NCI-H226 (cell line): ENCODE data around the gene ZNF581.

ENCODE experiments used
- DNase-seq: peaks from one replicate; pipeline ENCODE4 v3.0.0-alpha.2; 2015

The ZNF581 gene

DNA sequence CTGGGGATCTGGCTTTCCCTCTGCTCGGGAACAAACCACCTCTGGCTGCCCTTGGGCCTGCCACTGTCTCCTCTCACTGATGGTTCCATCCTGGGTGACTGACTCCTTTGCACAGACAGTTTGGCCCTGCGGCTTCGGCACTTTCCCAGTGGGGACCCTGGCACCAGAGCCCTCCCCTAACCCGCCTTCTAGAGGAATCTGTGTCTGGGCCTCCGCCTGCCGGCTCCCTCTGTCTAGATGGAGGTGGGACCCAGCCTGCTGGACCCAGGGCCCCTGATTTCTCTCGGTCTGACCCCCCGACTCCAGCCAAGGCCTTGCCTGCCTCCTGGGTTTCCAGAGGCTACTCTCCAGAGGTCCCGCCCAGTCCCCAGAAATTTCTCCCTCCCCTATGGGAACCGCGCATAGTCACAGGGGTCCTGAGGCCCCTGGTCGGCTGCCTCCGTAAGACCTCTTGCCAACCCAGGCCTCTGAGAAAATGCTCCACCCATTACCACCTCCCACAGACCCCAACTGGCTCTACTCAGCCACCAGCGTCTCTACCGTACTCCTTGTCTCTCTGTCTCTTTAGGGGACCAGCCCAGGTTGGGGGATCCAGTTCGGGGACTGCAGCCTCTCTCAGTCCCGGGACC lies 7.3 kb downstream of the ZNF581 start:
- no peak for DNase-seq

DNA sequence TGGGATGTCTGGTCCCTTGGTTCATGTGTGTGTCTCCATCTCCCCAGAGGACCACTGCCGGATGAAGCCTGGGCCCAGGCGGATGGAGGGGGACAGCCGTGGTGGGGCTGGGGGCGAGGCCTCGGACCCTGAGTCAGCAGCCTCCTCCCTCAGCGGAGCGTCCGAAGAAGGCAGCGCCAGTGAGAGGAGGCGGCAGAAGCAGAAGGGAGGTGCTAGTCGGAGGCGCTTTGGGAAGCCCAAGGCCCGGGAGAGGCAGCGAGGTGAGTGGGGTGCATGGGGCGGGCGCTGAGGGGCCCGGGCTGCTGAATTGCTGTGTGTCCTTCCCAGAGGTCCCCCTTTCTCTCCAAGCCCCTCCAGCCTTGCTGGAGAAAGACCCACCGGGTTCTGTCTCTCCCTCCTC lies 7.8 kb downstream of the ZNF581 start:
- no peak for DNase-seq

DNA sequence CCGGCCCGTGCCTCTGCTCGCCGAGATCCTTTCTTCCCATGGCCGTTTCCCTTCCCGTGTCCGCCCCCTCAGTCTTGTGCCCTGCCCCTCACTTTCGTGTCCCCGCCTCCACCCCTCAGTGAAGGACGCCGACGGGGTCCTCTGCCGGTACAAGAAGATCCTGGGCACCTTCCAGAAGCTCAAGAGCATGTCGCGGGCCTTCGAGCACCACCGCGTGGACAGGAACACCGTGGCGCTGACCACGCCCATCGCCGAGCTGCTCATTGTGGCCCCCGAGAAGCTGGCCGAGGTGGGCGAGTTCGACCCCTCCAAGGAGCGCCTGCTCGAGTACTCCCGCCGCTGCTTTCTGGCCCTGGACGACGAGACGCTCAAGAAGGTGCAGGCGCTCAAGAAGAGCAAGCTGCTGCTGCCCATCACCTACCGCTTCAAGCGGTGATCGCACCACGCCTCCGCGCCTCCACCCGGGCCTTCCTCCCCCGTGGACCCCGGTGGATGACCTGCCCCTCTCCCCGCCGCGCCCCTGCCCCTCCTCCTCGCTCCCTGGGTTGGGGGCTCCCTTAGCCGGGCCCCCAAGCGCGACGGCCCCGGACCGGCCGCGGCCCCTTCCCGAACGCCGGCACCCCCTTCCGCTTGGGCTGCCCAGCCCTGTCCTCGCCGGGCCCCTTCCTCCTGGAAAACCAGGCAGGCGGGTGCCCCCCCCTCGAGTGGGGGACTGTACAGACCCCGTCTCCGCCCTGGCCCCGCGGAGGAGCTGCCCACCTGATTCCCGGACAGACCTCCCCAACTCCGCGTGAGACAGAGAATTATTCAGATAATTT lies 9.1 kb downstream of the ZNF581 start:
- no peak for DNase-seq

DNA sequence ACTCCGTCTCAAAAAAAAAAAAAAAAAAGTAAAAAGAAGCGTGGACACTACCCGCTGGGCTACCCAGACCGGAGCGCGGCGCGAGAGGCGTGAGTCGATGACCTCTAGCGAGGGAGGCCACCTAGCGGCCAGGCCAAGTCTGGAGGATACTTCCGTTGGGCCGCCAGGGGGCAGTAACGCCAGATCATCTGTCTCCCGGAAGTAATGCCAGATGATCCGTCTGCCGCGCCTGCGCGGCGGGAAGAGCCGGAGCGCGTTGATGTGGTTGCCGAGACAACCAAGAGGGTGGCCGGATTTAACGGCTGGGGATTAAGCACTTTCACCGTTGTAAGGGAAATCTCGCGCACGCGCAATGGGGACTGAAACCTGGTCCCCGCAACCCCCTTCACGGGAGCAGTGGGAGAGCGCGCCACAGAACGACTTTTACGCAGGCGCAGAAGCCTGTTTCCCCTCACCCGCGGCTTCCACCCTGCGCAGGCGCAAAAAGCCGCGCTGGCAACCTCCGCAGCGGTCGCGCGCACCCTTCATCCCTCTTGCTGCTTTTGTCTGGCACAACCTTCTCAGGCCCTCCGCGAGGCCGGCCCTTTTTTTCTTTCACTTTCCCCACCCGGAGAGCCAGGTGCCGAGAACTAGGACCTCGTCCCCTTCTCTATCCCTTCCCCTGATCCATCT lies 10.3 kb downstream of the ZNF581 start:
- peak; percentile 98 for DNase-seq

DNA sequence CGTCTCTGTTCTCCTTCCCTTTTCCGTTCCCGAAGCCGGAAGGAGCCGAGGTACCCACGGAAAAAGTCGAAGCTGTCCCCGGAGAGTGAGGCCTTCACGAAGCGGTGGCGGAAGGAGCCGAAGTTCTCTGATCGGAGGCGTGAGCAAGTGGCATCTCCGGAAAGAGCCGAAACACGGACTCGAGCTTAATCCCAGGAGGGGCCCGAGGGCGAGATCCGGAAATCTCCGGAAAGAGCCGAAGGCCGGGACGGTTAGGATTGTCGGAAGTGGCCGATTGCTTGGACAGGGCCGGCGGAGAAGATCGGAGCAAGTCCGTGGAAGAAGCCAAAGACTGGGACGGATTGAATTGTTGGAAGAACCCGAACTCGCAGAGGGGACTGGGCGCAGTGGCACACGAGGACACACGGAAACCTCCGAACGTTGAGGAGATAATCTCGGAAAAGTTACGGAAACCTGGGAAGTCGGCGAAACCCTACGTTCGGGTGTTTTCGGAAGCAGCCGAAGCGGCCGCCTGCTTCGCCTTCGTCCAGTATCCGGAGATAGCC lies 10.9 kb downstream of the ZNF581 start:
- peak; percentile 98 for DNase-seq

DNA sequence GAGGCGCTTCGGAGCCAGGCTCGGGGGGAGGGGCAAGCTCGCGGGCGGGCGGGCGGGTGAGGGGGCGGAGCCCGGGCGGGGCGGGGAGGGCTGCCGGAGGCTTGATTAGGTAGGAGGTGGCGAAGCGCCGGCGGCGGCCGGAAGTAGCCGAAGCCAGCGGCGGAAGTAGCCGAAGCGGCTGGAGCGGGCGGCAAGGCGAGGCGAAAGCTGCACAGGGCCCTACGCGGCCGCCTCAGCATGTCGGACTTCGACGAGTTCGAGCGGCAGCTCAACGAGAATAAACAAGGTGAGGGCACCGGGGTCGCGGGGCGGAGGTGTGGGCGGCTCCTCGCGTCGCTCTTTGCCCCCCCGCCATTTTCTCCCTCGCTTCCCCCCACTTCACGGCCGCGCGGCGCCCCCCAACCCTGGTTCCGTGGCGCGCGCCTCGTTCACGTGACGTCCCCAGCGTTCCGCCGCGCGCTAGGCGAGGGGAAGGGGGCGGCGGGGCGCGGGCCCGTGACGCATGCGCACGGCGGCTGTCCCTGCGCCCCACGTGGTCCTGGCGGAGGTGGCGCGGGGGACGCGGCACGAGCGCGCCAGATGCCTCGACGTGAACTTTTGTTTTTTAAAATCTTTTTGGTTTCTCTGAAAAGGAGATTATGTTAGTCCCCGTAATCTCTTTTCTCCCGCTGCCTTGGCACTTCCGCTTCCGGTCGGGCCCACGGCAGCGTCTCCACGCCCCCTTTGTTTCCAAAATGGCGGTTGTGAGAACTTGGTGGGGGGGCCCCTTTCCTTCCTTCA lies 11.6 kb downstream of the ZNF581 start, which contains the start of gene U2AF2:
TSS of gene U2AF2 (plus strand) at position 168 of the 780 bp plus-strand sequence. CDS start at position 238, 70 bp downstream.
- DNase-seq: peak; percentile 86

DNA sequence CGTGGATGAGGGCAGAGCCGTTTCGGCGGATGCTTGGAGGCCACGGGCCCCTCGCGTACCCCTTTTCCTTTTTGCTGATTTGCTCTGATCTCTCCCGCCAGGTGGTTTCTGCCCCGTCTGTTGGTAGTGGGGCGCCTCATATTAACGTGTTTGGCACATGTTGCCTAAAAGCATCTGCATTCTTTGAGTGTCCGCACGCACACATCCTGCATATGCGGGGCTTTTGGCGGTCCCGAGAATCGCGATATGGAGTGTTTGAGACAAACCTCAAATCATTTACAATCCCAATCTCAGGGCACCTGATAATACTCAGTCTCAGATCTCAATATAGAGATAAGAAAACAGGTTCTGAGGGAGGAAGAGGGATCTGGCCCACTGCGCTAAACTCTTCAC lies 12.2 kb downstream of the ZNF581 start:
- no peak for DNase-seq

DNA sequence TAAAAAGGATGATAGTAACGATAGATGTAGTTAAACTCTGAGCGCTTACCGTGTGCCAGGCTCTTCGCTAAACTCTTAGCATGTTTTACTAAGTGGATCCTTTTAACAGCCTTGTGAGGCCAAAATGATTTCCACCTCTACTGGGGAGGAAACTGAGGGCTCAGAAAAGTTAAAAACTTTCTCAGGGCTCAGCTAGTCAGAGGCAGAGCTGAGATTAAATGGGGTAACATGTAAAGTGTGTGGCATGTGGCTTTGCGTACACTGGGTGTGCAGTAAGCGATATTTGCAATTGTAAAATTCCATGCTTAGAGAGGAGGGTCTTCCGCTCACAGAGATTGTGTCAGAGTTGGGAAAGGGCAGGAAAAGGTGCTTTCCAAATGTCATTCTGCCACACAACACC lies 13.1 kb downstream of the ZNF581 start:
- no peak for DNase-seq

DNA sequence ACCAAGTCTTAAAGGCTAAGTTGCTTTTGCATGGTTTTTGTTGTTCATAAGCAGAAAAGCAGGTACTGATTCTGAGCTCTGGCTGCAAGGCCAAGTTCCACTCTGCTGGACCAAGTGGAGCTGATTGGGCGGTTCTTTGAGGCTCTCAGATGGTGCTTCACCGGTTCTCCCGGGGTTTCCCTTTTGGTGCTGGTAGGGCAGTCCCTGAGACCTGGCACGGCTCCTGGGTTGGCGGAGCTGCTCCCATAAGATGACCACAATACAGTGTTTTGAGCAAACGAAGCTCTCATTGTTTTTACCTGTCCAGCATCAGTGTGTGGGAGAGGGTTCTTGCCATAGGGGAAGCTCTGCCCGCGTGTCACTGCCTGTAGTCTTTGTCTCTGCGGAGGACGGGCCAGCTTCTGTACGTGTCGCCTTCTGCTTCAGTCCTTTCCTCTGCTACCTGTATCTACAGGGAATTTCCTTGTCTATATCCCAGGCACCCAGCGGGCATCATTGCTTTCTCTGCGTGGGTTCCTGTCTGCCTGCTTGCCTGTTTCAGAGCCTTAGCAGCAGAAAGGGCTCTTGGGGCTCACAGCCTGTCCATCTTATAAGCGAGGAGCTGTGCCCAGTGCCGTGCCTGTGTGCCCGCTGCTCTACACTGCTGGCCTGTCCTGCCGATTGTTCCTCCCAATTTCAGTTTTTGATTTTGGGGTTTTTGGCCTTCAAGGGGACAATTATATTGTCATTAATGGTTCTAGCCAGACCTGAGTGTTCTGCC lies 13.7 kb downstream of the ZNF581 start:
- DNase-seq: no peak

DNA sequence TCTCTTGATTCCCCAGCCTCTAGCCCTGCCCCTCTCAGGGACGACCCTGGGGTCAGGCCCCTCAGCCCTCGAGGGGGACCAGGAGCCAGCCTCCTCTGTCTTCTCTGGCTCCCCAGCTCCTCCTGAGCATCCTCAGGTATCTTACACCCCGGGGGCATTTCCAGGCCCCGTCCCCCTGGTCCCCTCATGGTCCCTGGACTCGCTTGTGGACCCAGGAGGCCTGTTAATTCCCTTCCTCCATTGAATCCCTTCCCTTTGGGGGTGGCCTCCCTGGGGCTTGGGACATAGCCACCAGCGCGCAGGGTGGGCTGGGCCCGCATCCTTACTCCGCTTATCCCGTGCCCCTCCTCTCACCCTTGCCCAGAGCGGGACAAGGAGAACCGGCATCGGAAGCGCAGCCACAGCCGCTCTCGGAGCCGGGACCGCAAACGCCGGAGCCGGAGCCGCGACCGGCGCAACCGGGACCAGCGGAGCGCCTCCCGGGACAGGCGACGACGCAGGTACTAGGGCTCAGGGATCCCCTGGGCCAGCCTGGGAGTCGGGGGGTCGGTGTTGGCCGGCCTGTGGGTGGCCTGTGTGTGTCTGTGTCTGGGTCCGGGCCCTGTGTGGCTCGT lies 15.5 kb downstream of the ZNF581 start:
- DNase-seq: no peak

DNA sequence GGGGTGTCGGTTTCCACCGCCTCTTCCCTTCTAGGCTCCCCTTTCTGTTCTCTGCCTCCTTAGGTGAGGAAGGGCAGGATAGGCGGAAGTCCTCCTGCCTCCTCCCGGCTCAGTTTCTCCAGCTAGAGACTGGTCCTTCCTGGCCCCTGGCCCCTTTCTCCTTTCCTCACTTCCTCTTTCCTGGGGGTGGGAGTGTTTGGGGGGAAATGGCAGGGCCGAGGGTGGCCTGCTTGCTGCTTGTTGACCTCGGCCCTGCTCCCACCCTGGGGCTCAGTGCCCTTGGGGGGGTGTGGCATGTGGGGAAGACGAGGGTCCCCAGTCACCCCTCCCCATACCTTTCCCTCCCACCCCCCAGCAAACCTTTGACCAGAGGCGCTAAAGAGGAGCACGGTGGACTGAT lies 16.4 kb downstream of the ZNF581 start:
- DNase-seq: no peak

DNA sequence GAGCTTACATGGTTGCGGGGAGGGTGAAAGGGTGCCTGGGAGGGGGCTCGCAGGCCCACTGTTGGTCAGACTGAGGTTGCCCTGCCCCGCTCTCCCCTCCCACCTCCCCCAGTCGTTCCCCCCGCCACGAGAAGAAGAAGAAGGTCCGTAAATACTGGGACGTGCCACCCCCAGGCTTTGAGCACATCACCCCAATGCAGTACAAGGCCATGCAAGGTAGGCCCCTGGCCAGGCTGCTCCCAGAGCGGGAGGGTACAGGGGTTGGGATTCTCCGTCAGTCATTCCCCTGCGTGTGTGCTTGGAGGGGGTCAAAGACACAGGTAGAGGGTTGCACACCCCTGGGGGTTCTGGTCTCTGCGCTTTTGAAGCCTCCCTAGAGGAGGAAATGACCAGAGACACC lies 17.0 kb downstream of the ZNF581 start:
- no peak for DNase-seq

DNA sequence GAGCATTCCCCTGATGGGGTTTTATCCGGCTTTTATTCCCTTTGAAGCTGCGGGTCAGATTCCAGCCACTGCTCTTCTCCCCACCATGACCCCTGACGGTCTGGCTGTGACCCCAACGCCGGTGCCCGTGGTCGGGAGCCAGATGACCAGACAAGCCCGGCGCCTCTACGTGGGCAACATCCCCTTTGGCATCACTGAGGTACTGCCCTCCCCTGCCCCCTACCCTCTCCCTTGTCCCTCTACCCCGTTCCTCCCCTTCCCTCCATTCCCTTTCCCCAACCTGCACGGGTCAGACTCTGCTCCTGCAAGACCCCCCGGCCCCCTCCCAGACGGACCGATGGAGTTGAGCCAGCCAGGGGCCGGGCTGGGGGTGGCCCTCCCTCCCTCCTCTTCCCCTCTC lies 17.5 kb downstream of the ZNF581 start:
- no peak for DNase-seq

DNA sequence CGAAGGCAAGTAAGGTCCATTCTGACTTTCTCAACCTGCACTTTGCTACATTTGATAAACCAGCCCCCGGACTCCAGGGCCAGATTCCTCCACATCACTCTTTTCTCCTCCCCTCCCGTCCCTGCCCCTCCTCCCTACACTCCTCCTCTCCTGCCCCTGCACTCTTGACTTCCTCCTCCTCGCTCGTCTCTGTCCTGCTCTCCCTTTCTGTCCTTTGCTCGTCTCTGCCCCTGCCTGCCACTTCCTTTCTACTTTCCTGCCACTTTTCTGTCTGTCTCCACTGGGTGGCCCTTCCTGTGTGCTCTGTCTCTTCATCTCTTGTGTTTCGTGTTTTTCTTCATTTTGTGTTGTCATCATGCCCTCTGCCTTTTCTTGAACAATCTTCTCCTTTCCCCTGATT lies 18.4 kb downstream of the ZNF581 start:
- DNase-seq: no peak

DNA sequence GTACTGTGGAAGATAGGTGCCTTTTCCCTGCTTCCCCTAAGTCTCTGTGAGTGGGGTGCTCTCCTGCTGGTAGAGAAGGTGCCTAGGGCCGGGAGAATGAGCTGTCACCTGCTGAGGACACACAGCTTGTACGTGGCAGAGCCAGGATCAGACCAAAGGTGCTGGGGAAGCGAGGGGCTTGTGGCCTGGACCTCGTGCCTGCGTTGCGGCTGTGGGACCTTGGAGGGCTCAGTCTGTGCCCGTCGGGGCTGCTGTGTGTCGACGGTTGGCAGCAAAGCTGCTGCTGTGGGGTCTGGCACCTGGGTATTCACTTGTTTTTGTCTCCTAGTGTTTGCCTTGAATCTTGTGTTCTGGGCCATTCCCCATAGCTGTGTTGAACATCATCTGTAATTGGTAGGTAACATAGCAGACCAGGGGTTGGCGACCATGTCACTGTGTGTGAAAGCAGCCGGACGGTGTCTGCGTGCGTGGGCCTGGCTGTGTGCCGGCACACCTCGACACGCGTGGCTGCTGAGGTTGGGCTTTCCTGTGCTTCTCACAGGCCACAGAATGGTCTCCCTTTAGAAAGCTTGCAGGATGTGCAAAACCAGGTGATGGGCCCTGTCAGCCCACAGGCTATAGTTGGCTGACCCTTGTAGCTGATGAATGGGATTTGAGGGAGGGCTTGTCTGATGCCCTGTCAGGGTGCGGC lies 20.5 kb downstream of the ZNF581 start:
- no peak for DNase-seq

DNA sequence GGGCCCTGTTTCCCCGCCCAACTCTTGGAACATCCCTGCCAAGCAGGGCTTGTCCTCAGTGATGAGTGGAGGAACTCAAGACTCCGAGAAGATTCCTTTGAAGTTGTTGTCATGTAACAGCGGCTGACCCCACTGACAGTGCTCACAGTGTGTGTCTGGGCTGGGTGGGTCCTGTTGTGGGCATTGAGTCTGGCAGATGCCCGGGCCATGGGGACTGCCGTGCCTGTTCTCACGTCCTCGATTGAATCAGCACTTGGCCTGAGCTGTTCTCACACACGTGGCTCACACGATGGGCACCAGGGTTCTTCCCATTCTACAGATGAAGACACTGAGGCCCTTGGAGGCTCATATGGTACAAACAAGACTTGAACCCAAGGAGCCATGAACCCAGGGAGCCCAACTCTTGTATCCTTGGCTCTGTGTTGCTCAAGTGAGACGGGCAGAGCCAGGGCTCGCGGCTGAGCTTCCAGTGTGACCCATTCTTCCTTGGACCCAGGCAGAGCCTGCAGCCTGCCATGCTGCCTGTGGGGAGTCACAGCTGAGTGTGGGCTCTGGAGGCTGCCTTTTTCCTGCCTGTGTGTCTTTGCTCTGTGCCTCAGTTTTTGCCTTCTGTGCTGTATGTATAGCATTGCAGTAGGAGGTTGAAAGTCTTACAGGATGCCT lies 23.0 kb downstream of the ZNF581 start:
- DNase-seq: no peak

DNA sequence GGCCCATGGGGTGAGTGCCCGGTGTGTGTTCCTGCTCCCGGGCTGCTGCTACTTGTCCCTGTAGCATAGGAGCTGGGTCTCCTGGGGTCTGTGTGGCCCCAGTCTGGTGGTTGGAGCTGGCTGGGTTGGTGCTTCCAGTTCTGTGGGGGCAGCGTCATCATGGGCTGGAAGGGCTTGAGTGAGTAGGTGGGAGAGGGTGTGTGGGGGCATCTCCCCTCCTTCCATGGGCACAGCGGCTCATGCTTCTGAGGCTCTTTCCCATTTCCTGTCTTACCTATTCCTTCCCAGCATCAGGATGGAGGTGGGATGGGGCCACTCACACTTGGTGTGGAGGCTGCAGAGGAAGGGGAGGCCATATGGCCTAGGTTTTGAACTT lies 23.5 kb downstream of the ZNF581 start:
- no peak for DNase-seq

DNA sequence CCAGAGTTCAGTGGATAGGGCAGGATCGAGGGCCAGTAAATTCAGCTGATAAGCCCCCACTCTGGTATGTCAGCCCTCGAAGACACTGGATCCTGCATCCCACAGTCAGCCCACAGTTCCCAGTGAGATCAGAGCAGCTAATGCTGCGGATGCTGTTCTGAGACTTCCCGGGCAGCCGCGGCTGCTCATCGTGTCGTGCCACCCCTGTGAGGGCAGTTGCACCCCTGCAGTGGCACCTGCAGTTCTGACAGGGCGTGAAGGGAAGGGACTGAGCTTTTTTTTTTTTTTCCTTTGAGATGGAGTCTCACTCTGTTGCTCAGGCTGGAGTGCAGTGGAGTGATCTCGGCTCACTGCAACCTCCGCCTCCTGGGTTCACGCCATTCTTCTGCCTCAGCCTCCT lies 24.1 kb downstream of the ZNF581 start:
- DNase-seq: no peak

DNA sequence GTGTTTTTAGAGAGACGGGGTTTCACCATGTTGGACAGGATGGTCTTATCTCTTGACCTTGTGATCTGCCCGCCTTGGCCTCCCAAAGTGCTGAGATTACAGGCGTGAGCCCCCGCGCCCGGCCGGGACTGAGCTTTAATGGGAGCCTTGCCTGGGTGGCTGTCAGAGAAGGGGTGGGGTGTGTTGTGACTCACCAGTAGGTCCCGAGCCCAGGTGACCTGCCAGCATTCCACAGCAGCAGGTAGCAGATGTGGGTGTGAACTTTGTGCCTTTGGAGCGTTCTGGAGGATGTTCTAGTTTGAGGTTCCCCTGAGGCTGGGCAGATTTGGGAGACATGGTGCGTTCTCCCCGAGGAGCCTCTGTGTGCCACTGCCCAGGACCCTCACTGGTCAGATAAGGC lies 24.5 kb downstream of the ZNF581 start:
- DNase-seq: no peak

DNA sequence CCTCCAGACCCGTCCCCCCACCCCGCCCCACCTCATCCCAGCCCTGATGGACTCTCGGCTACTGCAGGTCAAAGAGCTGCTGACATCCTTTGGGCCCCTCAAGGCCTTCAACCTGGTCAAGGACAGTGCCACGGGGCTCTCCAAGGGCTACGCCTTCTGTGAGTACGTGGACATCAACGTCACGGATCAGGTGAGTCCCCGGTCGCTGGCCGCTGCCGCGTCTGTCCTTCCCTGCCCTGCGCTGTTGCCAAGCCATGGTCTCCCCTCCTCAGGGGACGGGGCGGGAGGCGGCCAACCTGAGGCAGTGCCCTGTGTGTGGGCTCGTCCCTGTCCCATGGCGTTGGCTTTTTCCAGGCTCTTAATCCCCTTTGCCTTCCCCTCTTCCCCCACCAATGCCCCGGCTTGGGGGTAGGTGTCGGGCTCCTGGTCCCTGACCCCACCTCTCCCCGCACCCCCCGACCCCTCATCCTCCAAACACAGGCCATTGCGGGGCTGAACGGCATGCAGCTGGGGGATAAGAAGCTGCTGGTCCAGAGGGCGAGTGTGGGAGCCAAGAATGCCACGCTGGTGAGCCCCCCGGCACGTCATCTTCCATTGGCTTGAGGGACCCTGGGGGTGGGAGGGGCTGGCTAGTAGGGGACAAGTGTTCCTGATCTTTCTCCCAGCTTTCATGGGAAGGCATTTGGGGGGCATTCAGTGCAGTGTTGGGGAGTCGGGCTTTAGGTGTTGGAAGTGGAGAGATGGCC lies 25.3 kb downstream of the ZNF581 start:
- no peak for DNase-seq
